Stimulated activated CD4-positive, alpha-beta T cell treated with anti-CD3 and anti-CD28 coated beads, TNF-alpha, amount 100 ng/mL, for 1 hour (primary cell): Measurements from ENCODE around the gene KCNIP4.
"Not testable (repeated sequence)": the region's sequence is repeated elsewhere in the genome, so short reads cannot be mapped to it uniquely, and the experiment has no call there.

Source experiments
- DNase-seq, 3 donors: peaks; one replicate each; pipeline ENCODE4 v3.0.0-alpha.2; 2020; ENCODE audit warnings: low read depth in 3 of 3, low spot score in 1 of 3

KCNIP4 gene

DNA sequence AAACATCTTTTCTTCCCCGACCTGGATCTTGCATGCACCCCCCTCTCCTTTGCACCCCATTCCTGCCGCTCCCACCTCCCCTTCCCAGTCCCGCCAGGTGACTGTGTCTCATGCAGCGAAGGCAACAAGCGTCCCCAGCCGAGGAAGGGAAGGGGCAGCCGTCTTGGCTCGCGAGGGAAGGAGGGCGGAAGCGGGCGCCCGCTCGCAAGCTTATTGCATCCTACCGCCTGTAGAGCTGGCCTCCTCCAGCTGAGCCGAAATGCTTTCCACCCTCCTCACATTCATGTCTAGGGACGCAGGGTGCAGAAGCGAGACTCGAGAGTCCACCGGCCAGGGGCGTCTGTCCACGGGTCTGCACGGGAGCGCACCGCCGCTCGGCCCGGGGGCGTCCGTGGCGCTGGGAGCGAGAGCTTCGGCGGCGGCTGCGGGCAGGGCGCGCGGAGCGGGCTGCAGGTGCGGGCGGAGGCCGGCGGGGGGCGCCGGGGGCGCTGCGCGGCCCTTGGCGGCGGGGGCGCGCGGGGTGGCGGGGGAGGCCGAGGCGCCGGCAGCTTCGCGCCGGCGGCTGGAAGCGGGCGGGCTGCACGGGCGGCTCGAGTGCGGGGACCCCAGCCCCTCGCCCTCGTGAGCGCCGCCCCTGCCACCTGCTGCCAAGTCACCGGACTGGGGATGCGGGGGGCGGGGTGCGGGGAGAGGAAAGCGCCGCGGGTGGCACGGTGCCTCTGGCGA, at the start of gene KCNIP4:
Gene KCNIP4 (minus strand): TSS at position 426 of the 726 bp plus-strand sequence.
- no peak for DNase-seq

DNA sequence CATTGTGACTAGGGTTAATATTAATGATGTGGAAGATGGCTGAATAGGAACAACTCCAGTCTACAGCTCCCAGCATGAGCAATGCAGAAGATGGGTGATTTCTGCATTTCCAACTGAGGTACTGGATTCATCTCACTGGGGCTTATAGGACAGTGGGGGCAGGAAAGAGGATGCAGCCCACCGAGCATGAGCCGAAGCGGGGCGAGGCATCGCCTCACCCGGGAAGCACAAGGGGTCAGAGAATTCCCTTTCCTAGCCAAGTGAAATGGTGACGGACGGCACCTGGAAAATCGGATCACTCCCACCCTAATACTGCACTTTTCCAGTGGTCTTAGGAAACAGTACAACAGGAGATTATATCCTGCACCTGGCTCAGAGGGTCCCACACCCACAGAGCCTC, 48.0 kb upstream of the KCNIP4 start:
- DNase-seq: not testable (repeated sequence)

DNA sequence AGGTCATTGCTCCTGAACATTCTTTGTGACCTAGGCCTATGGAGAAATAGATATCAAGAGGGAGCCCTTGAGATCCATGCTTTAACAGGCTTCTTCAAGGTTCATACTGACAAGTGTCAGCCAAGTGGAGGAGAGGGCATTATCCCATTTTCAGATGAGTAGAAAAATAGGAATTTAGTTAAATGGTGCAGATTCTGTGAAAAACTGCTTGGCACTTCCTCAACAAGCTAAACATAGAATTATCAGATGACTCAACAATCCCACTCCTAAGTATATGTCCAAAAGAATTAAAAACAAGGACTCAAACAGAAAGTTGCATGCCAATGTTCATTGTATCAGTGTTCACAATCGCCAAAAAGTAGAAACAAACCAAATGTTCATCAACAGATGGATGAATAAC, 43.8 kb upstream of the KCNIP4 start:
- no peak for DNase-seq

DNA sequence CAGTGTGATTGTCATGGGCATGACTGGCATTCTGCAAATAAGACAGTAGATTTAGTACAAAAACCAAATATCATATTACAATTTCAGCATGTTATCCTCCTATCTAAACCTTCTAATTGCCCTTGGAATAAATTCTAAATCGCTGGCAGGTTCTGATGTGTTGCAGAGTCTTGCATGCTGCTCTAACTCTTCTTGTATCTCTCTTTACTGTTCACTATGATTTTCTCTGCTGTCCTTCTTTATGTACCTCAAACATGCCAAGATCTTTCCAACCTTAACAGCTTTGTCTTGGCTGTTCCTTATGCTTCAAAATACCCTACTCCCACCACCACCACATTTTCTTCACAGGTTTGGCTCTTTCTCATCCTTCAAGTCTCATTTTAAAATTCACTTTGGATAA, 43.0 kb upstream of the KCNIP4 start:
- no peak for DNase-seq

- no peak for DNase-seq
Observed at GRCh38 chr4:21991050-21991449, 42.5 kb upstream of the KCNIP4 start.

- DNase-seq: no peak
Observed at GRCh38 chr4:21989351-21989750, 40.8 kb upstream of the KCNIP4 start.

DNA sequence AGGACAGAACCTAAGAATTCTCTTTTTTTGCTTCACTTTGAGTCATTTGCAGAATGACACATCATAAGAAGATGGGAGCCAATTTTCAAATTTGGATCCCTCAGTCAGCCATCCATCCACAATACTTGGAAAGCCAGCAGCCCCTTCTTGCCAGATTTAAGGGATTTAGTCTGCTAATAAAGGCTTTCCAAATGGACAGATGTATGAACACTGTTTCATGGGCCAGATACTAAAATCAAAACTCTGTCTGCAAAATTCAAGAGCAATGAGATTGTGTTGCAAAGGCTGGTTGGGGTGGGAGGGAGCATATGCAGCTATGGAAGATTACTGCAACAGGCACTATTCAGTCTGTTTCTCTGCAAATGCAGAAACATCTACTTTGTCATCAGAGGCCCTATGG, 37.7 kb upstream of the KCNIP4 start:
- DNase-seq: no peak

DNA sequence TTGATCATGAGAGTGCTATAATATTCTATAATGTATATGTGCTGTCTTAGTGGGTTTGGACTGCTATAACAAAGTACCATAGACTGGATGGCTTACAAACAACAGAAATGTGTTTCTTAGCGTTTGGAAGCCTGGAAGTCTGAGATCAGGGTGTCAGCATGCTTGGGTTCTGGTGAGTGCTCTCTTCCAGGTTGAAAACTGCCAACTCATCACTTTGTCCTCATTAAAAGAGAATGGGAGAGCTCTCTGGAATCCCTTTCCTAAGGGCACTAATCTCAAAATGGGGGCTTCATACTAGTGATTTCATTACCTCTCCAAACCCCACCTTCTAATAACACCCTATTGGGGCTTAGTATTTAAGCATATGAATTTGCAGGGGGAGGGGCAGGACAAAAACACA, 33.5 kb upstream of the KCNIP4 start:
- DNase-seq: no peak

GRCh38 chr4:21979196-21979595, 30.6 kb upstream of the KCNIP4 start:
- no peak for DNase-seq

DNA sequence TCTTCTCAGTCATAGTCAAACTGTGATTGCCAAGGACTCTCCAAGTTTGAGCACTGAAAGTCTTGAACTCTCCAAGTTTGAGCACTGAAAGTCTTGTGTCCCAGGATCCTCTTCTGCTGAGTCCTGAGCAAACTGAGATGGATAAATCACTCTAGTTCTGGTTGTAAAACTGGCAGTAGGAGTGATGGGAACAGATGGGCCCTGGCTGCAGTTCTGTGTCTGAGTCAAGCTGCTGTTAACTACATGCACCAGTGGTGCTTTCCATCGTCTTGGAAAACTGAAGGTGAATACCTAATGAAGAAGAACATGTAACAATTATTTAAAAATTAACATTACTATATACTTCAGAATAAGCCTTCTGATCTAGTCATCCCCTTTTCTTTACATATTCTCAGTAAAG, 27.6 kb upstream of the KCNIP4 start:
- no peak for DNase-seq

GRCh38 chr4:21973850-21974249, 25.3 kb upstream of the KCNIP4 start:
- DNase-seq: no peak

DNA sequence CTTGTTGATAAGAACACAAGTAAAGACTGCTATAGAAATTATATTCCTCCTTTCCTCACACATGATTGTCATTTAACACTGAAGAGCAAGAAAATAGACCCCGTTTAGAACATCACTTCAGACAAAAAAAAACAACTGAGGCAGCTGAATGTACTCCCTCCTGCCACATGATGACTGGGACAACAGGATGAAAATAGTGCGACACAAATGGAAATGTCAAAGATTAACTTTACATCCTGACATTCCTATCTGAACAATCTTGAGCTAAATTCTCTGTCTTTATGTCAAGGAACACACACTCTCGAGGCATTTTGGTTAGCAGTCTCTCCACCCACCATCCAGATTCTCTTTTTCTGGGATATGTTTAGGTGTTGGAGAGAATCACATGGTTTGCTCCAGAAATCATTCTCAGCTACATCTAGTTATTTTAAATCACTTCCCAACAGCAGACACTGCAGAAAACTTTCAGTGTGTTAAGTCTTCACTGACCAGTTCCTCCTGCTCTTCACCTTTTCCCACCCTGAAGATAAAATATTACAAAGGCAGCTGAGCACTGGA, 16.3 kb upstream of the KCNIP4 start:
- no peak for DNase-seq

DNA sequence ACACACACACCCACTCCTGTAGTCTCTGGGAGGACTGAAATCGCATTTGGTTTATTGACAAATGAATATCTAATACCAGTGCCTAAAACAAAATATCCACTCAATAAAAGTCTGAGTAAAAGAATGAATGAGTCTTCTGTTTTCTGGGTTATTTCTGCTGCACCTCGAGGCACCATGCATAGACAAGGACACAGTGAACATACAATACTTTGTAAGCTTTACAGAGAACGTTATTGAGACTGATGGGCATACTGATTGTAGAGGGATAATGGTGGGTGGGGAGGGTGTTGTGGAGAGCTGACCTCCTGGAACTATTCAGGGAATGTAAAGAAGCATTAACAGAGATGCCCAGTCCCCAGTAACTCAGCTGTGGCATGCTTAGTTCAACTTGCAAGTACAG, 14.1 kb upstream of the KCNIP4 start:
- DNase-seq: no peak

- DNase-seq: no peak
Observed at GRCh38 chr4:21960793-21961192, 12.2 kb upstream of the KCNIP4 start.

DNA sequence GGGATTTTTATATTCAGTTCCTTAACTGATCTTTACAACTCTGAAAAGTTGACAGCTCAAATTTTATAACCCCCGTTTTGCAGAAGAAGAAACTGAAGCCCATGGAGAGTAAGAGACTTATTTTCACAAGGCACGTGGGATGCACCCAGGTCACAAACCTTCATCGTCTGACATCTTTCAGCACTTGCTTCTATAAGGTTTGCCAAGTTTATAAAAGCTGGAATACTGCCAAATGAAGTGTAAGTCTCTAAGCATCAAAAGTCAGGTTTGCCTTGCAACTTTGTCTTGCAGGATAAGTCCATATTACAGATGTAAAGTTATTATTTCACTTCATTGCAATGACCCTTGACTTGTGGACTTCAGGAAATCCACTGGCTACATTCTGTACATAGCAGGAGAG, 6.3 kb upstream of the KCNIP4 start:
- DNase-seq: no peak

- DNase-seq: no peak
Observed at GRCh38 chr4:21953653-21954052, 5.1 kb upstream of the KCNIP4 start.

DNA sequence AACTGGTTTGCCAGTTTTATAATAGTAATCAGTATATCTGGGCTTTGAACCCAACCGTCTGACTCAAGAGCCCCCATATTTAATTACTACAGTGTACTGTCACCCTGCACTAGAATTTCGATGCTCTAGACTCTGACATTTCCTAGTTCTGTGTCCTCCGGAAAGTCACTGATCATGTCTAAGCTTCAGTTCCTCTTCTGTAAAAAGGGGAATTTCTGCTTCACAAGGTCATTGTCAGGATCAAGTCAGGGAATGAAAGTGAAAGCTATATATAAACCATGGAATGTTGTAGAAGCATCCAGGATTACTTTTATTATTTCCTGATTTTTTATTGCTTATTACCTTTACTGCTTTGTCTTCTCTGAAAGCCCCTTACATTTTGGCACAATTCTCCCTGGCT, 4.0 kb upstream of the KCNIP4 start:
- DNase-seq: no peak

- no peak for DNase-seq
Observed at GRCh38 chr4:21949073-21949457, 493 bp upstream of the KCNIP4 start.

DNA sequence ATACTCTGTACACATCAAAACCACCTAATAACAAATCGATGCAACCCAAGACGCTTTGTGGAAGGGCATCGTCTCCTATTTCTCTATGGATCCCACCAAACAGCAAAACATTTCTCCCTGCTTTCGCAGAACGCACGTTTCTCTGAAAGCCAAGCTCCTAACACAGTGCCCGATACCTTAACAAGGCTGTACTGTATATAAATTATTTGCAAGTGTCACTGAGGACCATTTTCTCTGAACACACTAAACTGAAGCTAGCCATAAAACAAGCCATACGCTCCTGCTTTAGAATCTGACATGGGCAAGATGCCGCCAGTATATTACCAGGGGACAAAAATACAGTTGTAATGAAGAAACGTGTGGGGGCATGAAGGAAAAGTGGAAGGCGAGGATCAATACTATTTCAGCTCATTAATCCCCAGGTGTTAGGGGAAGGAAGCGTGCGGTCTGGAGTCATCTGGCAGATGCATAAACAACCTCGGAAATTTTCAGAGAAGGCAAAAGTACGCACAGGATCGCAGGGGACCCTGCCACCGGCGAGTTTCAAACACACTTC, 703 bp downstream of the KCNIP4 start:
- no peak for DNase-seq

DNA sequence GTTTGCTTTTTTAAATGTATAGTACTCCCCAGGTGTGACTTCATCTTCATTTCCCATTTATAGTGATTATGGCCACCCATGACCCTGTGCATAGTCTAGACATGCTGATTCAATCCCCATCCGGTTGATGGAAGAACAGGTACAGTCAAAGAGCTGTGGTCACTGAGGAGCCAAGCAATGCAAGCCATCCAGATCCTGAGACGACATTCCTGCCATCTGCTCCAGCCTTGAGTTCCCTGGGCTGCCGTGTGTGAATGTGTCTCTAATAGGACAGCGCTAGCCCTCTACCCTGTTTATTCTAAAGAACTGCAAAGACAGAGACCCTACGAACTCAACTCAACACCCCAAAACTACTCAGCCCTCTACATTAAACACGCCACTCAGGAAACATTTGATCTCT, 1.7 kb downstream of the KCNIP4 start:
- DNase-seq: no peak

DNA sequence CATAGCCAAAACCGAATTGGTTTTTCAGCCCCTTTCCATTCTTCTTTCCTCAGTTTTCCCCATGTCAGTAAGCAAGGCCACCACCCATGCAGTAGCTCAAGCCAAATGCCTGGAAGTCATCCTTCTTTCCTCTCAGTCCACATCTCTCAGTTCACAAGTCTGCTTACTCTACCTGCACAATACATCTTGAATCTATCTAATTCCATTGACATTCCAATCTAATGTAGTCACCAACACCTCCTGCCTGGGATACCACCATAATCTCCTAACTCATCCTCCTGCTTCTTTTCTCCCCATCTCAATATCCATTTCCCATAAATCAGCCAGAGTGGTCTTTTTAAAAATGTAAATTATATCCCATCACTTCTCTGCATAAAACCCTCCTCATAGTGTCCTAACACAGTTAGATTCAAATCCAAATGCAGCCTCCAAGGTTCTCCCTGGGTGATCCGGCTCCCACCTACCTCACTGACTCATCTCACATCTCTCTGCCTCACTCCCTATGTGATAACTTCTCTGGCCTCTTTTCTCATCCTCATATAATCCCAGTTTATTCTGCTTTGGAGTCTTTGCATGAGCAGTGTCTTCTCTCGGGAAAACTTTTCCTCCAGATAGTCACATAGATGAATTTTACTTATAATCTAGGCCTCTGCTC, 26.9 kb downstream of the KCNIP4 start:
- no peak for DNase-seq

DNA sequence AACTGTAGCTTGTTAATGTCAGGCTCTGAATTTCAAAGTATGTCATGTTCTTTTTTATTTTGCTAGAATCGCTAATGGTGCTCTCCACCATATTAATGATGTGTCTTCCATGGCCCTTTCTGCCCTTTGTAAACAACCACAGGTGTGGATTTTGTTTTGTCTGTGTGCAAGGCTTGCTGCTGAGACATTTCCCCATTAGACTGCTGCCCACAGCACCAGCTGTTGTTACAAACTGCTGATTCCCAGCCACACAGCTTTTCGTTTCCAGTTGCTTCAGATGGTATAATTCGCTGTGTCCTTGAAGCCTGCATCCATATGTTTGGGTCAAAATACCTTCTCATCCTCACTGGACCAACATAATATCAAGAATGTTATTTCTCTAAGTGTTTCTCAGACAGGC, 32.8 kb downstream of the KCNIP4 start:
- no peak for DNase-seq
